ENCODE measurements around the gene ZFYVE28.
"Not testable (repeated sequence)": the region's sequence is repeated elsewhere in the genome, so short reads cannot be mapped to it uniquely, and the experiment has no call there.

Gene ZFYVE28

DNA sequence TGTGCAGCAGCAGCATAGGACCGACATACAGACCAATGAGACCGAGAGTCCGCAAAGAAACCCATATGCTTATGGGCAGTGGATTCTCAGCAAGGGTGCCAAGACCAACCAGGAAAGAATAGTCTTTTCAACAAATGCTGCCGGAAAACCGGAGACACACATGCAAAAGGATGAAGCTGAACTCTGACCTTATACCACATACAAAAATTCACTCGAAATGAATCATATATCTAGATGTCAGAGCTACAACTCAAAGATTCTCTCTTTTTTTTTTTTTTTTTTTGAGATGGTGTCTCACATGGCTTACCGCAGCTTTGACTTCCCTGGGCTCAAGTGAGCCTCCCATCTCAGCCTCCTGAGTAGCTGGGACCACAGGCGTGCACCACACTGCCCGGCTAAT, 140.5 kb downstream of the ZFYVE28 start:
- Mint-ChIP-seq H3K4me1 (peaks cover 19% of the 10 kb centered on the region), H3K27ac (no peak overlapping the region), H3K36me3 (no peaks in the 10 kb centered on the region), H3K9me3 (no peaks in the 10 kb centered on the region), H3K4me3 (no peak overlapping the region), H3K27me3 (no peaks in the 10 kb centered on the region)
- ATAC-seq = no peak

DNA sequence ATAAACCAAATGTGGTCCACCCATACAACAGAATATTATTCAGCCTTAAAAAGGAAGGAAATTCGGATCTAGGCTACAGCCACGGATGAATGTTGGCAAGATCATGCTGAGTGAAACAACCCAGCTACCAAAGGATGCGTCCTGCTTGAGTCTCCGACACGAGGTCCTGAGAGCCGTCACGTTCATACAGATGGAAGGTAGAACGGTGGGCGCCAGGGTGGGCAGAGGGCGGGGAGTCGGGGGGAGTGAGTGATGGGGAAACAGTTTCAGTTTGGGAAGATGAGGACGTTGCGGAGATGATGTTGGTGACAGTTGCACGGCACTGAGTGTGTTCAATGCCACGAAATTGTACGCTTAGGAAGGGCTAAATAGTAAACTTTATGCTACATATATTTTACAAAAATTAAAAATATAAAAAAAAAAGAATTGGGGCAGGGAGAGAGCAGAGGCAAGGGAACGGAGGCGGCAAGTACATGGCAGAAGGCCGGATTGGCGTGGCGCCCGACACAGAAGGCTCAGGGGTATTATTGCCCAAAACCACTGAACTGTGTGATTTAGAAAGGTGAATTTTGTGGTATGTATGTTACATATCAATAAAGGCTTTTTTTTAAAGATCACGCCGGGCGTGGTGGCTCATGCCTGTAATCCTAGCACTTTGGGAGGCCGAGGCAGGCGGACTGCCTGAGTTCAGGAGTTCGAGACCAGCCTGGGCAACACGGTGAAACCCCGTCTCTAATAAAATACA, 141.7 kb downstream of the ZFYVE28 start:
- H3K27me3 Mint-ChIP-seq = no peaks in the 10 kb centered on the region
- no peak overlapping the region for H3K4me3 Mint-ChIP-seq
- ATAC-seq = no peak
- H3K27ac Mint-ChIP-seq = no peak overlapping the region
- H3K4me1 Mint-ChIP-seq = peaks cover 11% of the 10 kb centered on the region
- H3K36me3 Mint-ChIP-seq = no peaks in the 10 kb centered on the region
- no peaks in the 10 kb centered on the region for H3K9me3 Mint-ChIP-seq

DNA sequence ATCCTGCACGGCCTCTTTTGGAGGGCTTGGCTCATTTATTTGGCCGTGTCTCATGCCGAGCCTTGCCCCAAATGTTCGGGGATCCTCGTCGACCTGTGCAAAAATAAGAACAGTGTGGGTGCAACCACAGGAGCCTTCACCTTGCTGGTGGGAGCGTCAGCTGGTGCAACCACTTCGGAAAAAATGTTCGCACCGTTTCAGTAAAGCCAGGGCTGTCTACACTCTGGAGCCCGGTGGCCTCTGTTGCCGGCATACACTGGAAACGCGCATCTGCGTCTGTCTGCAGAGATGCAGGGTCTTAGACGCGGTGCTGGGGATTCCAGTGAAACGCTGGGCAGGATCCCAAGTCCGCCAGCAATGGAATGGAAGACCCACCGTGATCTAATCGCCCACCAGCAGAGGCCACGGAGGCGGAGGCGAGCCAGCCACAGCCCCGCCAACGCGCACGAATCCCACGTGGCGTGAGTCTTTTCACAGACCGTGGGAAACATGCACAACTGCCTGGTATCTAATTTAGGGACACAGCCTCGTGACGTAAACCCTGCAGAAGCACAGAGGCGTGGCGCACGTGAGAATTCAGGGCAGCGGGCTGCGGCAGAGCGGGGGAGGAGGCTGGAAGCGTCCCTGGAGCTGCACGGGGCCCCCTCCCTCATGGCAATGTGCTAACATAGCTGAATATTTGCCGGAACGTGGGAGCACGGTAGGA, 142.7 kb downstream of the ZFYVE28 start:
- no peak for ATAC-seq
- H3K36me3 Mint-ChIP-seq = no peaks in the 10 kb centered on the region
- H3K4me1 Mint-ChIP-seq = peaks cover under 1% of the 10 kb centered on the region
- H3K4me3 Mint-ChIP-seq = no peak overlapping the region
- H3K27ac Mint-ChIP-seq = no peak overlapping the region
- H3K9me3 Mint-ChIP-seq = no peaks in the 10 kb centered on the region
- no peaks in the 10 kb centered on the region for H3K27me3 Mint-ChIP-seq

DNA sequence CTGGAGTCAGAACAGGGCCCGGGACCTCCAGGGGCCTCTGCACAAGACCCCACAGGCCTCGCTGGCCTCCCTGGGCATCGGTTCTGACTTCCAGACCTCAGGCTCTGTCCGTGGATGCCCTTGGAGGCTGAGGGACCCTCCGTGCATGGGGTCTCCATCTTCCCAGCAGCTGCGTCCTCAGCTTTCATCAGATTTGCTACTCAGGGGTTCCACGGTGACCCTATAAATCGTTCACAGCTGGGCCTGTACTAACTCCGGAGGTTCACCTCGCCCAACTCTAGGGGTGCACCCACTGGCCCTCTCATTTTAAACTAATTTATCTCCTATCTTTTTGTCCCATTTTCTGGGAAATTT, 143.4 kb downstream of the ZFYVE28 start:
- not testable (repeated sequence) for H3K36me3 Mint-ChIP-seq, ATAC-seq, H3K4me3 Mint-ChIP-seq, H3K27me3 Mint-ChIP-seq, H3K4me1 Mint-ChIP-seq, H3K27ac Mint-ChIP-seq, H3K9me3 Mint-ChIP-seq

DNA sequence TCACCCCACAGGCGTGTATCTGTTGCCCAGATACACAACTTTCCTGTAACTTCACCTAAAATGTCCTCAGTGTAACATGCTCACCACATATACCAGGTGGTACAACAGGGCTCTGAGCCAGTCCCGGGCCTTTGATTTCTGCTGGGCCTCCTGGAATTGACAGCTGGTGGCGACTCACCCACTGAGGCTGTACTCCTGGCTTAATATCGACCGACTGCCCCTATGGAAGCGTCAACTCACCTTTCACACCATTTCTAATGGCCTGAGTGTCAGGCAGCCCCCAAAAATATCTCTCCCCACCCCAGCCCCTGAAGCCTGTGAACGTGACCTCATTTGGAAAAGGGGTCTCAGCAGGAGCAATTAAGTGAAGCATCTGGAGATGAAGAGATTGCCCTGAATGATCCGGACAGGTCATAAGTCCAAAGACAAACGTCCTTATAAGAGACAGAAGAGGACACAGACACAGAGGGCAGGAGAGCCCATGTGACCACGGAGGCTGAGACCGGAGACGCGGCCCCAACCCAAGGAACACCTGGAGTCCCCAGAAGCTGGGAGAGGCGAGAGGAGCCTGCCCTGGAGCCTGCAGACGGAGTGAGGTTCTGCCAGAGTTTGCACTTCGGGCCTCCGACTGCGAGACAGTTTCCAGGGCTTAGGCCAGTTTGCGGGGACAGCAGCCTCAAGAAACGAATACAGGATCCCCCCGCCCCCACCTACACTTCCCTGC, 144.0 kb downstream of the ZFYVE28 start:
- no peak overlapping the region for H3K27ac Mint-ChIP-seq
- H3K4me1 Mint-ChIP-seq = no peaks in the 10 kb centered on the region

DNA sequence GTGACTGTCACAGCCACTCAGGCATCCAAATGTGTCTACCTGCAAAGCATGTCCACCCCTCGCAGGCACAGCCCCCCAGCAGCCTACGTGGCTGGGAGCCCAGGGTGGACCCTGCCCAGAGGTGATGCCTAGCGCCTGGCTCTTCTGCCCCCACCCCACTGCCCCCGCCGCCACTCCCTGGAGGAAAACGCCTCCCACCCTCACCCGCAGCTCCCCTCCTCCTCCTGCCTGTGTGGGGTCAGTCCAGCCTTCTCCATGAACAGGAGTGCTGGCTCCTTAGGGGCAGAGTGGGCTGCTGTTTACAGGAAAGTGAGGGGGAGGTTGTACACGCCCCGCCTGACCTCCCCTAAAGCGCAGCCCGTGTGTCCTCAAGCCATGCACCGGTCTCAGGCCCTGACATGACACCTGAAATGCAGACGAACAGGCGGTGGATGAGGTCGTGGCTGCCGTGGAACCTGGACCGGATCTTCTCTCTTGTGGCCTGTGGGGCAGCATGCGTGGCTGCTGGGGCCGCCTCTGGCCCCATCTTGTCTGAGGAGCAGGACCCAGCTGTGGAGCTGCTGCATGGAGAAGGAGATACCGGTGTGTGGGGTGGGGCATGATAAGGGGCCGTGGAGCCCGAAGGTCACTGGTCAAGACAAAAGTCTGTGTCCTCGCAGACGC, 144.7 kb downstream of the ZFYVE28 start:
- Mint-ChIP-seq H3K4me1 (no peaks in the 10 kb centered on the region), H3K27ac (no peak overlapping the region), H3K27me3 (no peaks in the 10 kb centered on the region), H3K36me3 (no peaks in the 10 kb centered on the region), H3K9me3 (no peaks in the 10 kb centered on the region), H3K4me3 (no peak overlapping the region)
- ATAC-seq = no peak

More for the DNA sequence above, 144.0 kb downstream of the ZFYVE28 start:
- H3K9me3 Mint-ChIP-seq = no peaks in the 10 kb centered on the region
- H3K36me3 Mint-ChIP-seq = no peaks in the 10 kb centered on the region
- H3K4me3 Mint-ChIP-seq = no peak overlapping the region
- H3K27me3 Mint-ChIP-seq = no peaks in the 10 kb centered on the region
- no peak for ATAC-seq

DNA sequence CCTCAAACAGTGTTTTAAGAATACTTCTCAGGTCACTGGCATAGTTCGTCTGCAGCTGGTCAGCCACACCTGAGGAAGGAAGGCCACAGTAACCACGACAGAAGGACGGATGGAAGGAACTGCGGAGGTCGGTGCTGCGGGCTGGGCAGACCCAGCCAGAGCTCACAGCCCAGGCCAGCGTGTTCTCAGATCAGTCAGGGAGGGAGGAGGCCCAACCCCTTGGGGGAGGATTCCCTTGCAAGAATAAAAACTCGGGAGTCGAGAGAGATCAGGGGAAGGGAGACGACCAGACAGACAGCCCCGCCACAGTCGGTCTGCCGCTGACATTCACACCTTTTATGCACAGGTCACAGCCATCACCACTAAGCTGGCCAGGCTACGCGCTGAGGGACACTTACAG, 145.2 kb downstream of the ZFYVE28 start:
- Mint-ChIP-seq H3K9me3 (no peaks in the 10 kb centered on the region), H3K36me3 (no peaks in the 10 kb centered on the region)

DNA sequence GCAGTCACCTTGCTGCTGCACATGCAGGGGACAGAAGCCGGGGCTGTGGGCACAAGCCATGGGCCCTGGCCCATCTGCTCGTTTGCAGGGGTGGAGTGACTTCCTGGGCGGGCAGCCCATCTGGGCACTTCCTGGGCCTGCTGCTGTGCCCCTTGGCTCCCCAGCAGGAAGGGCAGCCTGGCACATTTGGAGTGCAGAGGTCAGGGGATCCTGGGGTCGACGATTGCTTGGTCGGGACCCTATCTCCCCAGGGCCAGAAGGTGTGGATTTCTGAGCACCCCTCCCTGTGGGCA, 145.7 kb downstream of the ZFYVE28 start:
- Mint-ChIP-seq H3K27me3 (no peaks in the 10 kb centered on the region), H3K27ac (no peak overlapping the region), H3K4me1 (no peaks in the 10 kb centered on the region), H3K4me3 (no peak overlapping the region), H3K36me3 (no peaks in the 10 kb centered on the region), H3K9me3 (no peaks in the 10 kb centered on the region)
- no peak for ATAC-seq

More for the DNA sequence above, 145.2 kb downstream of the ZFYVE28 start:
- H3K27ac Mint-ChIP-seq = no peak overlapping the region
- ATAC-seq = no peak
- no peaks in the 10 kb centered on the region for H3K4me1 Mint-ChIP-seq
- no peak overlapping the region for H3K4me3 Mint-ChIP-seq
- H3K27me3 Mint-ChIP-seq = no peaks in the 10 kb centered on the region

DNA sequence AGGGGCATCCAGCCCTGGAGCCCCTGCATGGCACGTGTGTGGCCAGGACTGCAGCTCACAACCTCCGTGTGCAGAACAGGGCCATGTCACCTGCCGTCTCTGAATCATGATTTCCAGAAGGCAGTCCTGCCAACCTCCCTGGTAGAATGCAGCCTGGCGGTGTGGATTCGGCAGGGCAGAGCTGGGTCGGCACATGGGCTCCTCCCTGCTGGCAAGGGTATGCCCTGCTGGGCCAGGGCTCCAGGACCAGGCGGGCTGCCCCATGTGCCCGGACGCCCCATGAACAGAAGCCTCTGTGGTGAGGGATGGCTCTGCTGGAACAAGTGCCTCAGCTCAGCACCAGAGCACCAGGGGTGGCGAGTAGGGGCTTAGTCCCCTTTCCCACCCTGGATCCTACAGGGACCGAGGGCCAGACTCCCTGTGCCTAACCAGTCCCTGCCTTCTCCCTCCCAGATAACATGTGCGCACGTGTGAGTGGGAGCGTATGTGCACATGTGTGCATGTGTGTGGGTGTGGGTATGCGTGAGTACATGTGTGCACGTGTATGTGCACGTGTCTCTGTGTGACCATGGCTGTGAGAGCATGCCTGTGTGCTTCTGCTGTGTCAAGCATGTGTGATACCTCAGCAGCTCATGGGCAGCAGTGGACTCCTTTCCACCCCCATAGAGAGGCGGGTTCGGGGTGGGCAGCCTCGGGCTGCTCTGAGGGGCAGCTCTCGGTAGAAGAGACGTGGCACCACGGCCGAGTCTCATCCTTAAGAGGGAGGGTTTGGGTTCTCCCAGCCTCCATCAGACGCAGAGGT, 146.2 kb downstream of the ZFYVE28 start:
- no peaks in the 10 kb centered on the region for H3K9me3 Mint-ChIP-seq
- no peak for ATAC-seq
- no peaks in the 10 kb centered on the region for H3K27me3 Mint-ChIP-seq
- H3K4me3 Mint-ChIP-seq = no peak overlapping the region
- no peak overlapping the region for H3K27ac Mint-ChIP-seq
- no peaks in the 10 kb centered on the region for H3K4me1 Mint-ChIP-seq
- no peaks in the 10 kb centered on the region for H3K36me3 Mint-ChIP-seq

DNA sequence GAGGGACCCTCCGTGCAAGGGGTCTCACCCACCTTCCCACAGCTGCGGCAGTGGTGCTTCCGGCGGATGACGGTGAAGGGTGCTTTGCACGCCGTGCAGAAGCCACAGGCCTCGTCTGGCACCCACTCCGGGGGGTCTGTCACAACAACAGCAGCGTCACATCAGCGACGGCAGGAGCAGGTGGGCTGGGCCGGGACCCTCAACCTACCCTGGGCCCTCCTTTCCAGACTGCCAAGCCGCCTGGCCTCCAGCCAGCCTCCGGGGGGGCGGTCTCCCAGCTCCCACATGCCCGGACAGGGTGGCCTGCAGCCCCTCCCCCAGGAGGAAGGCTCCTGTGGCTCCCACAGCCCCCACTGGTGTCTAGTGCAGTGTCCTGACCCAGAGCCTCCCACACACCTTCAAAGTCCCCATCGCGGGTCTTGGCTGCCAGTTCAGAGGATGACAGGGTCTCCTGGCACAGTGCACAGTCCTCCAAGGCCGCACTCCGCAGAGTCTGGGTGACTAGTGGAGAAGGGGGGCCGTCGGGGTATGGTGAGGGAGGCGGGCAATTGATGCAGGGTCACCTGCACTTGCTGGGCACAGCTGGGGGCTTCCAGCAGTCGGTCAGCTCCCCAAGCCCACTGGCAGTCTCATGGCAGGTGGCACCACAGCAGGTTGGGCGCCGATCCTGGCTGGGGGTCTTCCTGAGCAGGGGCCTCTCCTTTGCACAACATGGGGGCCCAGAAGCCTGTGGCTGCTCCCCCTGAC, 147.0 kb downstream of the ZFYVE28 start:
- H3K36me3 Mint-ChIP-seq = no peaks in the 10 kb centered on the region
- H3K27me3 Mint-ChIP-seq = no peaks in the 10 kb centered on the region
- no peak overlapping the region for H3K4me3 Mint-ChIP-seq
- ATAC-seq = no peak
- H3K27ac Mint-ChIP-seq = no peak overlapping the region
- H3K4me1 Mint-ChIP-seq = no peaks in the 10 kb centered on the region
- no peaks in the 10 kb centered on the region for H3K9me3 Mint-ChIP-seq

DNA sequence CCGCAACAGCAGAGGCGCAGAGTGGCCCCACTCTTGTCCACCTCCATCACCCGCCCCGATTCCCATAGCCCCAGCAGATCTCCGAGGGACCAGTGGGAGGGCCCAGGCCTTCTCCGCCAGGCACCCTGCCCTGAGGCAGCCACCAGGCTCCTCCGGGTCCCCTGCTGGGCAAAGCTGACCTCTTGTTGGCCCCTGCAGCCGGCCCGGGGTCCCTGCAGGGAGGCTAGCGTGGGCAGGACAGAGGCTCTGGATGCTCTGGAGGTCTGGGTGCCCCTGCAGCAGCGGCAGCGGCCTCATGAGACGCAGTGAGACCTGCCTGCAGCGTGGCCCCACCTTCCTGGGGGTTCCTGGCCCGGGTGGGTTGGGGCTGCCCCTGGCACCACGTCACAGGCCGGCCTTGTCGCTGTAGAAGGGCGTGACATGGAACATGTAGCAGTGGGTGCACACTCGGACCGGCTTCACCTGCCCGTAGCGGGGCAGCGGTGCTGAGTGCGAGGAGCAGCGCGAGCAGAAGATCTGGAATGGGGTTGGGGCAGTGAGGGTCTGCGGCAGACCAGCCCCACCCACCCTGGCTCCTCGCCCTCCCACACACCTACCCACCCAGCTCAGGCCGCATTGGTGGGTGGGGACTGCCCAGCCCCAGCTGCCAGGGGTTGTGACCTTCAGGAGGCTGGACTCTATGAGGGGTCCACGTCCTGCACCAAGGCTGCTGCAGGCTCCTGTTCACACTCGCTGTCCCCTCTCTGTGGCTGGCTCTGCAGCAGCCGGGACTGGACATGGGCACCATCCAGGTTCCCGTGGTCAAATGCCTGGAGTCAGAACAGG, 147.9 kb downstream of the ZFYVE28 start:
- no peaks in the 10 kb centered on the region for H3K27me3 Mint-ChIP-seq
- ATAC-seq = no peak
- H3K4me3 Mint-ChIP-seq = no peak overlapping the region
- no peak overlapping the region for H3K27ac Mint-ChIP-seq
- H3K9me3 Mint-ChIP-seq = no peaks in the 10 kb centered on the region
- no peaks in the 10 kb centered on the region for H3K36me3 Mint-ChIP-seq
- no peaks in the 10 kb centered on the region for H3K4me1 Mint-ChIP-seq

DNA sequence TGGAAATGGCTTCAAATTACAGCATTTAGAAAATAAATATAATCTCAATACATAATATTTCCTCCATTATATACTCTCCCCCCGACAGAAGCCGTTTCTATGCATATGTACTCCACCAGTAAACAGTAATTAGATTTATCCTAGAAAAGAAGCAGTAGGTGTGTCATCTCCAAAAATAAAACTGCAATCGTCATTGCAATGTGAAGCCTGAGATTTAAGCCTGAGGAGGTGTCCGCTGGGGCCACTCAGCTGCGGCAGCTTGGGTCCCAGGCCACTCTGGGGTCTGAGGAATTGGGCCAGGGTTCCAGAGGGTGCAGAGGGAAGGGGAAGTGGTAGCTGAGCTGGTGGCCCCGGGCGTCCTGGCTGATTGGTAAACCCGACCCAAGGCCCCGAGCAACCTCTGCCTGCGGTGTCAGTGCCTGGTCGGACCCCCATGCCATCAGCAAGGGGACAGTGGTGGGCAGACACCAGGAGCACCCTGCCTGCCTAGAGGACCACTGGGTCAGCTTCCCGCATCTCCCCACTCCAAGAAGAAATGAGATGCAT, 148.8 kb downstream of the ZFYVE28 start:
- no peaks in the 10 kb centered on the region for H3K36me3 Mint-ChIP-seq
- no peaks in the 10 kb centered on the region for H3K27me3 Mint-ChIP-seq
- H3K4me1 Mint-ChIP-seq = no peaks in the 10 kb centered on the region
- H3K4me3 Mint-ChIP-seq = no peak overlapping the region
- H3K9me3 Mint-ChIP-seq = no peaks in the 10 kb centered on the region
- no peak for ATAC-seq
- H3K27ac Mint-ChIP-seq = no peak overlapping the region

DNA sequence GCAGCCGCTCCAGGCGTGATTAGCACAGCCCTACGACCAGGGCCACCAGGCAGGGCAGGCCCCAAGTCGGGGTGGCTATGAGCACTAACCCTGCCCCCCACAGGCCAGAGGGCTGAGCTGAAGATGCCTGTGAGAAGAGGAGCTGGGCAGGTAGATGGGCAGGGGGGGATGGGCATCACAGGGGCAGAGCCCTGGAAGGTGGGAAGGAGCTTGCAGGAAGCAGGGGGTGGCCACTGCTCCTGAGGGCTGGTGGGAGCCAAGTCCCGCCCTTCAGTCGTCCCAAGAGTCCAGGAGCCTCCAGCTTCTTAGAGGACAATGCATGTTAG, 149.3 kb downstream of the ZFYVE28 start:
- Mint-ChIP-seq H3K4me1 (peaks cover under 1% of the 10 kb centered on the region), H3K36me3 (no peaks in the 10 kb centered on the region), H3K9me3 (no peaks in the 10 kb centered on the region), H3K27me3 (no peaks in the 10 kb centered on the region), H3K4me3 (no peak overlapping the region), H3K27ac (no peak overlapping the region)
- no peak for ATAC-seq

Data from stimulated activated memory B cell treated with anti-CD40 and anti-IgM and Interleukin-4, amounts not matched to agents 10 μg/mL and 1 μg/mL and 100 μg/mL, for 72 hours (primary cell).